Measurements from ENCODE around the gene ITGA5. TPM values are rescaled to one million over a fixed set of nuclear protein-coding genes. Genes with fewer than 3 reads are reported as not detected.

Gene ITGA5
- 55.3 TPM for total RNA-seq
- long read RNA-seq, partial matches to known transcripts = 14 of 18 reads
- long read RNA-seq, other reads (novel, unspliced or antisense) = 3 of 18 reads

DNA sequence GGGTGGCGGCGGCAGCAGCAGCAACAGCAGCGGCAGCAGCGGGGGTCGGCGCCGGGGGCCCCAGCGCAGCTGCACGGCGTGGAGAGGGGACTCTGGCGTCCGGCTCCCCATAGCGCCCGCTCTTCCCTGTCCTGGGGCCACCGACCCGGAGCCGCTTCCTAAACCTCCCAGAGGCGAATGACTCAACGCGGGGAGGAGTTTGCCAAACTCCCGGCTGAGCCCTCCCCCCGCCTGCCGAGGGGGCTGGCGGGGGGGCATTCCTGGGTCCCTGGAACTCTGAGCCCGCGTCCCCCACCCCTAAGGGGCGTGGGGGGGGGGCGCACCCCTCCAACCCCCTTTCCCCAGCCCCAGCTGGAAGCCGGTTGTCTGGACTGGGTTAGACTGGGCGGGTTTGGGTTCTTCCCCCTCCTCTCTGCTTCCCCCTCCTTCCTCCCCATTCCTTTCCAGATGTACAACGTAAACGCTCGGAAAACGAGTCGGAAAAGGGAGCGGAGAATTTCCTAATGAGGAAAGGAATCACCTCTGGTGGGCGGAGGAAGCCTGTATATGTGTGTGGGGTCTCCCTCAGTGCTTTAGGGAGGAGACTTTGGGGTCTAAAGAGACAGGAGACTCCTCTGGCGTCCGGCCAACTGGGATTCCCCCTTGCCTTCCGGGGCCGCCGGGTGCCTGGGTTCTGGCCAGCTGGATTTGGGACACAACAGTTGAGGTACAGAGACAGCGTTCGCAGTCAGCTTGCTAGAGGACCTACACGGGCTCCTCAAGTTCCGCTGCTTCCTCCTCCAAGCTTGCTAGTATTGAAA lies at the start of gene ITGA5:
Gene ITGA5 (minus strand): TSS at position 179 of the 800 bp plus-strand sequence. CDS start 68 bp downstream, at position 111.
- TF ChIP-seq, protein P1, sequence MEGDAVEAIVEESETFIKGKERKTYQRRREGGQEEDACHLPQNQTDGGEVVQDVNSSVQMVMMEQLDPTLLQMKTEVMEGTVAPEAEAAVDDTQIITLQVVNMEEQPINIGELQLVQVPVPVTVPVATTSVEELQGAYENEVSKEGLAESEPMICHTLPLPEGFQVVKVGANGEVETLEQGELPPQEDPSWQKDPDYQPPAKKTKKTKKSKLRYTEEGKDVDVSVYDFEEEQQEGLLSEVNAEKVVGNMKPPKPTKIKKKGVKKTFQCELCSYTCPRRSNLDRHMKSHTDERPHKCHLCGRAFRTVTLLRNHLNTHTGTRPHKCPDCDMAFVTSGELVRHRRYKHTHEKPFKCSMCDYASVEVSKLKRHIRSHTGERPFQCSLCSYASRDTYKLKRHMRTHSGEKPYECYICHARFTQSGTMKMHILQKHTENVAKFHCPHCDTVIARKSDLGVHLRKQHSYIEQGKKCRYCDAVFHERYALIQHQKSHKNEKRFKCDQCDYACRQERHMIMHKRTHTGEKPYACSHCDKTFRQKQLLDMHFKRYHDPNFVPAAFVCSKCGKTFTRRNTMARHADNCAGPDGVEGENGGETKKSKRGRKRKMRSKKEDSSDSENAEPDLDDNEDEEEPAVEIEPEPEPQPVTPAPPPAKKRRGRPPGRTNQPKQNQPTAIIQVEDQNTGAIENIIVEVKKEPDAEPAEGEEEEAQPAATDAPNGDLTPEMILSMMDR (IDR thresholded peaks at IDR 0.05; ENCODE audit: borderline replicate concordance) = no peak
- Histone ChIP-seq H3K9me3 (replicated peaks) (no peaks in the 10 kb centered on the region), H3K4me1 (peaks cover 92% of the 10 kb centered on the region), H3K27ac (replicated peaks) (peak within 1 kb of the TSS; percentile 89), H3K36me3 (no peaks in the 10 kb centered on the region), H3K4me3 (peak within 1 kb of the TSS; percentile 76), H3K27me3 (ENCODE audit: low read depth) (no peaks in the 10 kb centered on the region)
- DNase-seq = peak; percentile 86
- intact Hi-C loops (cut with micrococcal nuclease) = no loop called here

DNA sequence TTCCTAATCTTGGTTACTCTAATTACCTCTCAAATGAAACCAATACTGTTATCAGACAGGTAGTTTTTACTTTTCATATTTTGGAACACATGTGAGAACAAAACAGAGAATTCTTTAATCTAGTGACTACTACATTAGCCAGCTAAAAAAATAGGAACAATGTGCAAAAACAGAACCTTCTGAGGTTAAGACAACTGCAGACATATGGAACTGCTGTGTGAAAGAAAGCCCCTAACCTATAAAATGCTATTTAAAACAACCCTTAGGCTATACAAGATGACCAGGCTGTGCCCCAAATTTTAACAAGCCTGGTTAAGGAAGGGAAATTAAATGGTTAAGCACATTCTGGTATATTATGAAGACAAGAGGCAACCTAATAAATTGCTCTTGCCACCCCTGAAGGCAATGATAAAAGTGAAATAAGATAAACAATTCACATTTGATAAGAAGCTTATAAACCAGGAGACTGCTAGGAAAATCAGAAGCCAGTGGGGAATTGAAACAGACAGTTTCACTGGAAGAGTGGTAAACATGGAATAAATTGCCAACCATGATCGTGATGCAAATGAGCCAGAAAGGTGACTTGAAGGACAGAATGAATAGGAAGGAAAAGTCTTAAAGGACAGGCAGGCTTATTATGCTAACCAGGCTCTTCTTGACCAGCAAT lies 46.9 kb upstream of the ITGA5 start:
- H3K4me1 ChIP-seq = no peaks in the 10 kb centered on the region
- TF ChIP-seq, protein P1 (IDR thresholded peaks at IDR 0.05; ENCODE audit: borderline replicate concordance) = no peak

DNA sequence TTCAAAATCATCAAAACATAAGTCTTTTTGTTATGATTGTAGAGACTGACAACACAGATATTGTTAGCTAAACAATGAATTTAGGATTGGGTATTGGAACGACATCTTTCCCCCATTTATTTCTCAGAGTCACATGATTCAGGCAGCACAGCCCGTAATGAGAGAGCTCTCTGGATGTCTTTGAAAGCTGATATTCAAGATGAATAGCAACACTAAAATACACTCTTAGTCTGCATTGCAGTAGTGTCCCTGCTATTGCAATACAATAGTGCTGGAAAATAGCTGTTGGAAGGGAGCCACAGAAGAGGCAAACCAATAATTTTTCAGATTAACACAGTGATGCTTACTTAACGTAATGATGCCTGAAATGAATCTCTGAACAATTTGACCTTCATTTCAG lies 44.4 kb upstream of the ITGA5 start:
- TF ChIP-seq, protein P1 (IDR thresholded peaks at IDR 0.05; ENCODE audit: borderline replicate concordance) = no peak
- Histone ChIP-seq H3K9me3 (replicated peaks) (no peaks in the 10 kb centered on the region), H3K27me3 (ENCODE audit: low read depth) (peaks cover 34% of the 10 kb centered on the region), H3K27ac (replicated peaks) (no peak overlapping the region), H3K4me1 (no peaks in the 10 kb centered on the region), H3K4me3 (no peak overlapping the region), H3K36me3 (no peaks in the 10 kb centered on the region)
- DNase-seq = no peak
- intact Hi-C loops (cut with micrococcal nuclease) = no loop called here

More for the DNA sequence above, 46.9 kb upstream of the ITGA5 start:
- no peak overlapping the region for H3K4me3 ChIP-seq
- no peak for DNase-seq
- H3K27me3 ChIP-seq (ENCODE audit: low read depth) = peaks cover 47% of the 10 kb centered on the region
- H3K27ac ChIP-seq (replicated peaks) = no peak overlapping the region
- H3K36me3 ChIP-seq = no peaks in the 10 kb centered on the region
- H3K9me3 ChIP-seq (replicated peaks) = no peaks in the 10 kb centered on the region
- intact Hi-C loops (cut with micrococcal nuclease) = no loop called here

DNA sequence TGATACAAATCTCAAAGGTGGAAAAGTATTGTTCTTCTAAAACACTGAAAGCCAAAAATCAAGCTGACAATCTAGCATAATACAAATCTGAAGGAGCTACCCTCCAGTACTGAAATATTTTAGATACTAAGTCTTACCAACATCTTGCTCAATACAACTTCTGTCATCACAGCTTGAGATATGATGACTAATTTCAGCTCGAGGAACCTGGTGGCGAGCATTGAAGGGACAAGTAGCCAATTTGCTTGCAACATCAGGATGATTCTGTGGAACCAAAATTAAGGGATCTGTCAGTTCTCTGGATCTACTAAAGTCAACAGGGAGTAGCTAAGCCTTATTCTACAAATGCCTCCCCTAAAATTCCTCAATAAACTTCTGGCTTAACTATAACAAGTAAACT lies 44.0 kb upstream of the ITGA5 start:
- no peaks in the 10 kb centered on the region for H3K36me3 ChIP-seq
- intact Hi-C loops (cut with micrococcal nuclease) = no loop called here
- TF ChIP-seq, protein P1 (IDR thresholded peaks at IDR 0.05; ENCODE audit: borderline replicate concordance) = no peak
- no peaks in the 10 kb centered on the region for H3K9me3 ChIP-seq (replicated peaks)
- H3K27ac ChIP-seq (replicated peaks) = no peak overlapping the region
- no peak overlapping the region for H3K4me3 ChIP-seq
- H3K27me3 ChIP-seq (ENCODE audit: low read depth) = peaks cover 30% of the 10 kb centered on the region
- no peaks in the 10 kb centered on the region for H3K4me1 ChIP-seq
- peak; percentile 29 for DNase-seq

DNA sequence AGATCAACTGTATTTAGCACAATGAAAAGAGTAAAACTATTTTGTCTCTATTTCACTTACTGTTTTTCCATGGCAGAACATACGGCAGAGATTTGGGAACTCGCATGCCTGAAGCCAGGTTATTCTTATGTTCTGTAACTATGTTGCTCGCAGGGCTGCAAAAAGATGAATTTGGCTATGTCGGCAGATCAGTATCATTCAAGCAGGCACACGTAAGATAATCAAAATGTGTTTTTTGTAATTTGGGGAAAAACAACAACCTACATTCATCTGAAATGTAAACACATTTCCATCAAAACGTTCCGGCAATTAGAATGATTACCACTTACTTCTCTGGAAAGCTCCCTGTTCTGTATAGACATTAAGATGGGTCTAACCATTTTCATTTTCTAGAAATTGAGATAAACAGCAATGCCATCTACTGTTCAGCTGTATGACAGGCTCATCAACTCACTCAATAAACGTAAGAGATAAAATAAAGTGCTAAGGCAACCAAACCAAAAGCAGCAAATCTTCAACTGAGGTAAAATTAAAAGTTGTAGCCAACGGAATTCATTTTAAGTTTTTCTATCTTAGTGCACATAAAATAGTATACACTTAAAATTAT lies 41.4 kb upstream of the ITGA5 start:
- no peaks in the 10 kb centered on the region for H3K9me3 ChIP-seq (replicated peaks)
- peaks cover 8% of the 10 kb centered on the region for H3K4me1 ChIP-seq
- H3K36me3 ChIP-seq = no peaks in the 10 kb centered on the region
- intact Hi-C loops (cut with micrococcal nuclease) = no loop called here
- H3K27ac ChIP-seq (replicated peaks) = no peak overlapping the region
- H3K27me3 ChIP-seq (ENCODE audit: low read depth) = peaks cover 25% of the 10 kb centered on the region
- TF ChIP-seq, protein P1 (IDR thresholded peaks at IDR 0.05; ENCODE audit: borderline replicate concordance) = no peak
- H3K4me3 ChIP-seq = no peak overlapping the region
- DNase-seq = no peak

All from left ventricle myocardium inferior (tissue), 1 donor.